GM23338 (cell line): ENCODE measurements around the gene JMJD1C. TPM values are rescaled to one million over a fixed set of nuclear protein-coding genes. Genes with fewer than 3 reads are reported as not detected.

ENCODE experiments used
- ATAC-seq: fragments of 200-7000 bp; cut with Tn5 transposase; 3 replicates; pipeline ENCODE4 v1.9.1; 2020
- DNase-seq: peaks from one replicate; pipeline ENCODE4 v3.0.0-alpha.2; 2015; ENCODE audit warnings: low spot score
- H2AFZ ChIP-seq: fragments of 200-600 bp; sonication (generic); 2 replicates; pipeline ENCODE4 v1.8.0; 2016; ENCODE audit warnings: antibody characterized with exemption, mild to moderate bottlenecking, moderate library complexity
- H3F3A ChIP-seq: fragments of 200-600 bp; sonication (generic); replicated peaks from 2 replicates; pipeline ENCODE4 v1.8.0; 2017; ENCODE audit warnings: antibody characterized with exemption, mixed run types, low read depth
- H3K27ac ChIP-seq: fragments of 200-600 bp; sonication (generic); 2 replicates; pipeline ENCODE4 v1.6.1; 2016; ENCODE audit warnings: low read depth
- H3K27me3 ChIP-seq: fragments of 200-600 bp; sonication (generic); 2 replicates; pipeline ENCODE4 v1.8.0; 2016; ENCODE audit warnings: mild to moderate bottlenecking, mixed run types, moderate library complexity; ENCODE audit not compliant: insufficient read depth
- H3K36me3 ChIP-seq: fragments of 200-600 bp; sonication (generic); 2 replicates; pipeline ENCODE4 v1.8.0; 2016; ENCODE audit warnings: mild to moderate bottlenecking; ENCODE audit not compliant: insufficient read depth
- H3K4me1 ChIP-seq: fragments of 200-600 bp; sonication (generic); 2 replicates; pipeline ENCODE4 v1.8.0; 2016; ENCODE audit warnings: mild to moderate bottlenecking, moderate library complexity; ENCODE audit not compliant: insufficient read depth
- H3K4me2 ChIP-seq: fragments of 200-600 bp; sonication (generic); 2 replicates; pipeline ENCODE4 v1.7.1; 2017; ENCODE audit warnings: mixed run types
- H3K4me3 ChIP-seq: fragments of 200-600 bp; sonication (generic); 2 replicates; pipeline ENCODE4 v1.6.1; 2016; ENCODE audit warnings: mixed run types
- H3K79me2 ChIP-seq: fragments of 200-600 bp; sonication (generic); replicated peaks from 2 replicates; pipeline ENCODE4 v1.8.0; 2017; ENCODE audit warnings: mild to moderate bottlenecking; ENCODE audit not compliant: insufficient read depth
- H3K9me2 ChIP-seq: fragments of 200-600 bp; sonication (generic); 2 replicates; pipeline ENCODE4 v1.8.0; 2017; ENCODE audit not compliant: insufficient read depth
- H4K20me1 ChIP-seq: fragments of 200-600 bp; sonication (generic); replicated peaks from 2 replicates; pipeline ENCODE4 v1.8.0; 2017; ENCODE audit warnings: mild to moderate bottlenecking; ENCODE audit not compliant: insufficient read depth
- H3K27ac Mint-ChIP-seq: 2 replicates; pipeline ENCODE4 v1.8.0; 2020; ENCODE audit warnings: inconsistent platforms, mild to moderate bottlenecking, moderate library complexity, mixed read lengths
- H3K27me3 Mint-ChIP-seq: 3 replicates; pipeline ENCODE4 v1.8.0; 2022; ENCODE audit warnings: low read depth, mild to moderate bottlenecking, moderate library complexity, mixed read lengths, inconsistent platforms; ENCODE audit not compliant: insufficient read depth, poor library complexity
- H3K36me3 Mint-ChIP-seq: 3 replicates; pipeline ENCODE4 v1.8.0; 2021; ENCODE audit warnings: low read depth, mild to moderate bottlenecking, inconsistent platforms, moderate library complexity, mixed read lengths
- H3K4me1 Mint-ChIP-seq: 3 replicates; pipeline ENCODE4 v1.8.0; 2020; ENCODE audit warnings: mild to moderate bottlenecking, inconsistent platforms, mixed read lengths
- H3K4me3 Mint-ChIP-seq: 3 replicates; pipeline ENCODE4 v1.8.0; 2021; ENCODE audit warnings: moderate library complexity, mild to moderate bottlenecking, inconsistent platforms, mixed read lengths
- H3K9me3 Mint-ChIP-seq: 3 replicates; pipeline ENCODE4 v1.8.0; 2020; ENCODE audit warnings: moderate library complexity, mild to moderate bottlenecking, inconsistent platforms, mixed read lengths
- CREB1 ChIP-seq: fragments of 250-450 bp; sonication (Bioruptor Pico); IDR thresholded peaks from 2 replicates; pipeline ENCODE4 v1.5.0; 2020; ENCODE audit warnings: low read depth, mild to moderate bottlenecking, moderate library complexity
- CTCF ChIP-seq, 2 experiments: fragments of 200-600 bp in 1 of 2; sonication (generic) in 1 of 2; conservative IDR thresholded peaks; 2 replicates each; pipeline versions ENCODE4 v1.5.1 to v1.6.1; 2016 to 2017; ENCODE audit warnings: antibody characterized with exemption in 2 of 2, low read depth in 2 of 2, mild to moderate bottlenecking in 2 of 2, moderate library complexity in 1 of 2
- ETS1 ChIP-seq: IDR thresholded peaks from 2 replicates; pipeline ENCODE4 v1.6.1; 2016; ENCODE audit warnings: antibody characterized with exemption
- EZH2 ChIP-seq: fragments of 200-600 bp; sonication (generic); IDR thresholded peaks from one replicate; pipeline ENCODE4 v1.8.0; 2017; ENCODE audit warnings: antibody characterized with exemption, mild to moderate bottlenecking, low read depth; ENCODE audit not compliant: unreplicated experiment
- EZH2phosphoT487 ChIP-seq: fragments of 200-600 bp; sonication (generic); IDR thresholded peaks from one replicate; pipeline ENCODE4 v1.8.1; 2018; ENCODE audit warnings: antibody characterized with exemption; ENCODE audit not compliant: unreplicated experiment
- JUNB ChIP-seq: IDR thresholded peaks from one replicate; pipeline ENCODE4 v1.6.1; 2016; ENCODE audit warnings: antibody characterized with exemption; ENCODE audit not compliant: unreplicated experiment
- NANOG ChIP-seq: IDR thresholded peaks from 2 replicates; pipeline ENCODE4 v1.6.1; 2016; ENCODE audit warnings: antibody characterized with exemption, borderline replicate concordance
- POLR2AphosphoS5 ChIP-seq: IDR thresholded peaks from 2 replicates; pipeline ENCODE4 v1.6.1; 2016; ENCODE audit warnings: antibody characterized with exemption, low read depth
- STAT1 ChIP-seq: IDR thresholded peaks from one replicate; pipeline ENCODE4 v1.6.1; 2016; ENCODE audit warnings: antibody characterized with exemption; ENCODE audit not compliant: unreplicated experiment
- ZNF114 ChIP-seq: fragments of 250-450 bp; sonication (Bioruptor Pico); IDR thresholded peaks from 2 replicates; pipeline ENCODE4 v1.5.0; 2020; ENCODE audit warnings: mild to moderate bottlenecking, moderate library complexity
- ZNF331 ChIP-seq: fragments of 250-450 bp; sonication (Bioruptor Pico); IDR thresholded peaks from 2 replicates; pipeline ENCODE4 v1.5.0; 2020; ENCODE audit warnings: low read depth, mild to moderate bottlenecking, moderate library complexity
- polyA plus RNA-seq: library from polyadenylated mRNA; unstranded; fragments of >200 nt; fragmentation: Nextera tagmentation; extraction: Ambion mirVana; gene quantifications from 2 replicates; pipeline ENCODE4 v1.2.1, GENCODE V29; 2016
- total RNA-seq: library from RNA; depleted of rRNA; stranded (reverse); fragments of >200 nt; shearing (Covaris generic); gene quantifications from 2 replicates; pipeline ENCODE4 v1.2.3, GENCODE V29; 2014
- TF ChIP-seq, protein P1 (sequence below): fragments of 250-450 bp; sonication (Bioruptor Pico); IDR thresholded peaks from 2 replicates; pipeline ENCODE4 v1.5.0; 2020; ENCODE audit warnings: mild to moderate bottlenecking, moderate library complexity
- TF ChIP-seq, protein P2 (sequence below): IDR thresholded peaks from one replicate; pipeline ENCODE4 v1.6.1; 2018; ENCODE audit warnings: antibody characterized with exemption; ENCODE audit not compliant: unreplicated experiment

JMJD1C gene
- total and polyA plus RNA-seq, 2 experiments from 2014 or later = 333 to 435 TPM

DNA sequence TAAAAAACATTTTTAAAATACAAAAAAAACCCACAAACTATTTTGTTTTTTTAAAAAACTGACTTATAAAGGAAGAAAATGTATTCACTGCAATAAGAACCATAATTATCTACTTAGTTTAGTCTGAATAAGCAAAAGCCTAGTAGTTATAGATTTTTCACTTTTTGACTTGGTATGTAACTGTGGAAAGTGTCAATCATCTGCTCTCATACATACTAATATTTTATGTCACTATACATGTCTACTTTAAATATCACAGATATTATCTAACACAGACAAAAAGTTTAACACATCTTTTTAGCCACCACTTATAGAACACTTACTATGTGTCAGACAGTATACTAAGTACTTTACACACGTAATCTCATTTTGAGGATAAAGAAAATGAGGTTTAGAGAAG lies 3.2 kb upstream of the JMJD1C start:
- Mint-ChIP-seq H3K36me3 (no peaks in the 10 kb centered on the region), H3K4me1 (peaks cover 17% of the 10 kb centered on the region; the same call in 2 of the 3 replicates), H3K4me3 (no peak overlapping the region), H3K27me3 (peaks cover 3% of the 10 kb centered on the region), H3K27ac (no peak overlapping the region), H3K9me3 (no peaks in the 10 kb centered on the region)
- Histone ChIP-seq H3K79me2 (peaks cover 79% of the 10 kb centered on the region), H3K4me1 (peaks cover 18% of the 10 kb centered on the region), H3K4me3 (no peak overlapping the region), H3K4me2 (no peak overlapping the region), H2AFZ (no peak overlapping the region), H3K36me3 (no peaks in the 10 kb centered on the region), H3K27me3 (no peaks in the 10 kb centered on the region), H4K20me1 (0 out of 2 replicates have a peak, but pooled peaks cover 9% of the 10 kb centered on the region), H3K27ac (no peak overlapping the region), H3K9me2 (no peaks in the 10 kb centered on the region), H3F3A (peaks cover 5% of the 10 kb centered on the region; the same call in 1 of the 2 replicates)
- DNase-seq = no peak
- ATAC-seq = no peak
- TF ChIP-seq ZNF114 (CRISPR knock-in tag) (no peak), ZNF331 (no peak), CREB1 (no peak), EZH2phosphoT487 (no peak), NANOG (no peak), STAT1 (no peak), POLR2AphosphoS5 (no peak), ETS1 (no peak), CTCF (conservative IDR thresholded peaks at IDR 0.05; ENCODE audit: low read depth in 2 of 2) (no peak), JUNB (no peak), EZH2 (no peak)
- TF ChIP-seq, protein P1, sequence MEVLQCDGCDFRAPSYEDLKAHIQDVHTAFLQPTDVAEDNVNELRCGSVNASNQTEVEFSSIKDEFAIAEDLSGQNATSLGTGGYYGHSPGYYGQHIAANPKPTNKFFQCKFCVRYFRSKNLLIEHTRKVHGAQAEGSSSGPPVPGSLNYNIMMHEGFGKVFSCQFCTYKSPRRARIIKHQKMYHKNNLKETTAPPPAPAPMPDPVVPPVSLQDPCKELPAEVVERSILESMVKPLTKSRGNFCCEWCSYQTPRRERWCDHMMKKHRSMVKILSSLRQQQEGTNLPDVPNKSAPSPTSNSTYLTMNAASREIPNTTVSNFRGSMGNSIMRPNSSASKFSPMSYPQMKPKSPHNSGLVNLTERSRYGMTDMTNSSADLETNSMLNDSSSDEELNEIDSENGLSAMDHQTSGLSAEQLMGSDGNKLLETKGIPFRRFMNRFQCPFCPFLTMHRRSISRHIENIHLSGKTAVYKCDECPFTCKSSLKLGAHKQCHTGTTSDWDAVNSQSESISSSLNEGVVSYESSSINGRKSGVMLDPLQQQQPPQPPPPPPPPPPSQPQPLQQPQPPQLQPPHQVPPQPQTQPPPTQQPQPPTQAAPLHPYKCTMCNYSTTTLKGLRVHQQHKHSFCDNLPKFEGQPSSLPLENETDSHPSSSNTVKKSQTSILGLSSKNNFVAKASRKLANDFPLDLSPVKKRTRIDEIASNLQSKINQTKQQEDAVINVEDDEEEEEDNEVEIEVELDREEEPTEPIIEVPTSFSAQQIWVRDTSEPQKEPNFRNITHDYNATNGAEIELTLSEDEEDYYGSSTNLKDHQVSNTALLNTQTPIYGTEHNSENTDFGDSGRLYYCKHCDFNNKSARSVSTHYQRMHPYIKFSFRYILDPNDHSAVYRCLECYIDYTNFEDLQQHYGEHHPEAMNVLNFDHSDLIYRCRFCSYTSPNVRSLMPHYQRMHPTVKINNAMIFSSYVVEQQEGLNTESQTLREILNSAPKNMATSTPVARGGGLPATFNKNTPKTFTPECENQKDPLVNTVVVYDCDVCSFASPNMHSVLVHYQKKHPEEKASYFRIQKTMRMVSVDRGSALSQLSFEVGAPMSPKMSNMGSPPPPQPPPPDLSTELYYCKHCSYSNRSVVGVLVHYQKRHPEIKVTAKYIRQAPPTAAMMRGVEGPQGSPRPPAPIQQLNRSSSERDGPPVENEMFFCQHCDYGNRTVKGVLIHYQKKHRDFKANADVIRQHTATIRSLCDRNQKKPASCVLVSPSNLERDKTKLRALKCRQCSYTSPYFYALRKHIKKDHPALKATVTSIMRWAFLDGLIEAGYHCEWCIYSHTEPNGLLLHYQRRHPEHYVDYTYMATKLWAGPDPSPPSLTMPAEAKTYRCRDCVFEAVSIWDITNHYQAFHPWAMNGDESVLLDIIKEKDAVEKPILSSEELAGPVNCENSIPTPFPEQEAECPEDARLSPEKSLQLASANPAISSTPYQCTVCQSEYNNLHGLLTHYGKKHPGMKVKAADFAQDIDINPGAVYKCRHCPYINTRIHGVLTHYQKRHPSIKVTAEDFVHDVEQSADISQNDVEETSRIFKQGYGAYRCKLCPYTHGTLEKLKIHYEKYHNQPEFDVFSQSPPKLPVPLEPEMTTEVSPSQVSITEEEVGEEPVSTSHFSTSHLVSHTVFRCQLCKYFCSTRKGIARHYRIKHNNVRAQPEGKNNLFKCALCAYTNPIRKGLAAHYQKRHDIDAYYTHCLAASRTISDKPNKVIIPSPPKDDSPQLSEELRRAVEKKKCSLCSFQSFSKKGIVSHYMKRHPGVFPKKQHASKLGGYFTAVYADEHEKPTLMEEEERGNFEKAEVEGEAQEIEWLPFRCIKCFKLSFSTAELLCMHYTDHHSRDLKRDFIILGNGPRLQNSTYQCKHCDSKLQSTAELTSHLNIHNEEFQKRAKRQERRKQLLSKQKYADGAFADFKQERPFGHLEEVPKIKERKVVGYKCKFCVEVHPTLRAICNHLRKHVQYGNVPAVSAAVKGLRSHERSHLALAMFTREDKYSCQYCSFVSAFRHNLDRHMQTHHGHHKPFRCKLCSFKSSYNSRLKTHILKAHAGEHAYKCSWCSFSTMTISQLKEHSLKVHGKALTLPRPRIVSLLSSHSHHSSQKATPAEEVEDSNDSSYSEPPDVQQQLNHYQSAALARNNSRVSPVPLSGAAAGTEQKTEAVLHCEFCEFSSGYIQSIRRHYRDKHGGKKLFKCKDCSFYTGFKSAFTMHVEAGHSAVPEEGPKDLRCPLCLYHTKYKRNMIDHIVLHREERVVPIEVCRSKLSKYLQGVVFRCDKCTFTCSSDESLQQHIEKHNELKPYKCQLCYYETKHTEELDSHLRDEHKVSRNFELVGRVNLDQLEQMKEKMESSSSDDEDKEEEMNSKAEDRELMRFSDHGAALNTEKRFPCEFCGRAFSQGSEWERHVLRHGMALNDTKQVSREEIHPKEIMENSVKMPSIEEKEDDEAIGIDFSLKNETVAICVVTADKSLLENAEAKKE (CRISPR knock-in tag) = no peak
- TF ChIP-seq, protein P2, sequence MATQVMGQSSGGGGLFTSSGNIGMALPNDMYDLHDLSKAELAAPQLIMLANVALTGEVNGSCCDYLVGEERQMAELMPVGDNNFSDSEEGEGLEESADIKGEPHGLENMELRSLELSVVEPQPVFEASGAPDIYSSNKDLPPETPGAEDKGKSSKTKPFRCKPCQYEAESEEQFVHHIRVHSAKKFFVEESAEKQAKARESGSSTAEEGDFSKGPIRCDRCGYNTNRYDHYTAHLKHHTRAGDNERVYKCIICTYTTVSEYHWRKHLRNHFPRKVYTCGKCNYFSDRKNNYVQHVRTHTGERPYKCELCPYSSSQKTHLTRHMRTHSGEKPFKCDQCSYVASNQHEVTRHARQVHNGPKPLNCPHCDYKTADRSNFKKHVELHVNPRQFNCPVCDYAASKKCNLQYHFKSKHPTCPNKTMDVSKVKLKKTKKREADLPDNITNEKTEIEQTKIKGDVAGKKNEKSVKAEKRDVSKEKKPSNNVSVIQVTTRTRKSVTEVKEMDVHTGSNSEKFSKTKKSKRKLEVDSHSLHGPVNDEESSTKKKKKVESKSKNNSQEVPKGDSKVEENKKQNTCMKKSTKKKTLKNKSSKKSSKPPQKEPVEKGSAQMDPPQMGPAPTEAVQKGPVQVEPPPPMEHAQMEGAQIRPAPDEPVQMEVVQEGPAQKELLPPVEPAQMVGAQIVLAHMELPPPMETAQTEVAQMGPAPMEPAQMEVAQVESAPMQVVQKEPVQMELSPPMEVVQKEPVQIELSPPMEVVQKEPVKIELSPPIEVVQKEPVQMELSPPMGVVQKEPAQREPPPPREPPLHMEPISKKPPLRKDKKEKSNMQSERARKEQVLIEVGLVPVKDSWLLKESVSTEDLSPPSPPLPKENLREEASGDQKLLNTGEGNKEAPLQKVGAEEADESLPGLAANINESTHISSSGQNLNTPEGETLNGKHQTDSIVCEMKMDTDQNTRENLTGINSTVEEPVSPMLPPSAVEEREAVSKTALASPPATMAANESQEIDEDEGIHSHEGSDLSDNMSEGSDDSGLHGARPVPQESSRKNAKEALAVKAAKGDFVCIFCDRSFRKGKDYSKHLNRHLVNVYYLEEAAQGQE = no peak
